WTC11 (cell line): Measurements from ENCODE around the gene DCTPP1. TPM values are rescaled to one million over a fixed set of nuclear protein-coding genes. Genes with fewer than 3 reads are reported as not detected.
A peak's percentile ranks its signal among the peaks of the same experiment; 100 is the strongest.

Source experiments
- CREM ChIP-seq: sonication (generic); formaldehyde crosslinking; IDR thresholded peaks from 2 replicates; pipeline ENCODE4 v1.8.1; 2022; ENCODE audit warnings: mild to moderate bottlenecking, missing genetic modification reagents, moderate library complexity
- ESRRA ChIP-seq: sonication (generic); formaldehyde crosslinking; IDR thresholded peaks from 2 replicates; pipeline ENCODE4 v1.8.1; 2022; ENCODE audit warnings: mild to moderate bottlenecking, missing genetic modification reagents, borderline replicate concordance
- FOXJ3 ChIP-seq: sonication (generic); formaldehyde crosslinking; IDR thresholded peaks from 2 replicates; pipeline ENCODE4 v1.9.0; 2021; ENCODE audit warnings: missing genetic modification reagents, mild to moderate bottlenecking, borderline replicate concordance
- FOXP1 ChIP-seq: sonication (generic); formaldehyde crosslinking; IDR thresholded peaks from 2 replicates; pipeline ENCODE4 v1.8.0; 2022; ENCODE audit warnings: missing genetic modification reagents, mild to moderate bottlenecking, moderate library complexity, borderline replicate concordance
- GABPB1 ChIP-seq: sonication (generic); formaldehyde crosslinking; IDR thresholded peaks from 2 replicates; pipeline ENCODE4 v1.8.1; 2023; ENCODE audit warnings: mild to moderate bottlenecking, missing genetic modification reagents
- NFE2L1 ChIP-seq: sonication (generic); formaldehyde crosslinking; IDR thresholded peaks from 2 replicates; pipeline ENCODE4 v1.8.1; 2023; ENCODE audit warnings: missing genetic modification reagents
- NR2C2 ChIP-seq: sonication (generic); formaldehyde crosslinking; IDR thresholded peaks from 2 replicates; pipeline ENCODE4 v1.8.0; 2022; ENCODE audit warnings: mild to moderate bottlenecking, missing genetic modification reagents
- SP1 ChIP-seq: sonication (generic); formaldehyde crosslinking; conservative IDR thresholded peaks from 2 replicates; pipeline ENCODE4 v1.8.1; 2022; ENCODE audit warnings: missing genetic modification reagents
- ZNF263 ChIP-seq: sonication (generic); formaldehyde crosslinking; IDR thresholded peaks from 2 replicates; pipeline ENCODE4 v1.8.1; 2022; ENCODE audit warnings: low read depth, mild to moderate bottlenecking, moderate library complexity, missing genetic modification reagents
- ZNF423 ChIP-seq: fragments of 250-450 bp; sonication (Bioruptor Pico); IDR thresholded peaks from 2 replicates; pipeline ENCODE4 v2.1.2; 2022; ENCODE audit warnings: mild to moderate bottlenecking, moderate library complexity
- total RNA-seq: library from RNA; stranded (reverse); gene quantifications from 3 replicates; pipeline ENCODE4 v1.2.3, GENCODE V29; 2021
- TF ChIP-seq, protein P1 (sequence below): sonication (generic); formaldehyde crosslinking; IDR thresholded peaks from 2 replicates; pipeline ENCODE4 v1.8.1; 2022; ENCODE audit warnings: mild to moderate bottlenecking, moderate library complexity, missing genetic modification reagents
- TF ChIP-seq, protein P2 (sequence below): sonication (generic); formaldehyde crosslinking; IDR thresholded peaks from 2 replicates; pipeline ENCODE4 v1.8.1; 2023; ENCODE audit warnings: mild to moderate bottlenecking, missing genetic modification reagents
- TF ChIP-seq, protein P3 (sequence below): sonication (generic); formaldehyde crosslinking; IDR thresholded peaks from 2 replicates; pipeline ENCODE4 v1.8.1; 2023; ENCODE audit warnings: mild to moderate bottlenecking, missing genetic modification reagents
- TF ChIP-seq, protein P4 (sequence below): sonication (generic); formaldehyde crosslinking; IDR thresholded peaks from 2 replicates; pipeline ENCODE4 v1.8.1; 2023; ENCODE audit warnings: mild to moderate bottlenecking, missing genetic modification reagents, moderate library complexity
- TF ChIP-seq, protein P5 (sequence below): sonication (generic); formaldehyde crosslinking; IDR thresholded peaks from 2 replicates; pipeline ENCODE4 v1.8.1; 2022; ENCODE audit warnings: mild to moderate bottlenecking, missing genetic modification reagents, moderate library complexity, borderline replicate concordance
- TF ChIP-seq, protein P6 (sequence below): sonication (generic); formaldehyde crosslinking; IDR thresholded peaks from 2 replicates; pipeline ENCODE4 v1.8.1; 2023; ENCODE audit warnings: mild to moderate bottlenecking, missing genetic modification reagents, moderate library complexity
- TF ChIP-seq, protein P7 (sequence below): sonication (generic); formaldehyde crosslinking; IDR thresholded peaks from 2 replicates; pipeline ENCODE4 v1.8.0; 2022; ENCODE audit warnings: mild to moderate bottlenecking, missing genetic modification reagents
- TF ChIP-seq, protein P8 (sequence below): sonication (generic); formaldehyde crosslinking; IDR thresholded peaks from 2 replicates; pipeline ENCODE4 v1.8.0; 2022; ENCODE audit warnings: mild to moderate bottlenecking, missing genetic modification reagents

Gene DCTPP1
- total RNA-seq, 1 experiment from 2014 or later: 70.5 TPM

DNA sequence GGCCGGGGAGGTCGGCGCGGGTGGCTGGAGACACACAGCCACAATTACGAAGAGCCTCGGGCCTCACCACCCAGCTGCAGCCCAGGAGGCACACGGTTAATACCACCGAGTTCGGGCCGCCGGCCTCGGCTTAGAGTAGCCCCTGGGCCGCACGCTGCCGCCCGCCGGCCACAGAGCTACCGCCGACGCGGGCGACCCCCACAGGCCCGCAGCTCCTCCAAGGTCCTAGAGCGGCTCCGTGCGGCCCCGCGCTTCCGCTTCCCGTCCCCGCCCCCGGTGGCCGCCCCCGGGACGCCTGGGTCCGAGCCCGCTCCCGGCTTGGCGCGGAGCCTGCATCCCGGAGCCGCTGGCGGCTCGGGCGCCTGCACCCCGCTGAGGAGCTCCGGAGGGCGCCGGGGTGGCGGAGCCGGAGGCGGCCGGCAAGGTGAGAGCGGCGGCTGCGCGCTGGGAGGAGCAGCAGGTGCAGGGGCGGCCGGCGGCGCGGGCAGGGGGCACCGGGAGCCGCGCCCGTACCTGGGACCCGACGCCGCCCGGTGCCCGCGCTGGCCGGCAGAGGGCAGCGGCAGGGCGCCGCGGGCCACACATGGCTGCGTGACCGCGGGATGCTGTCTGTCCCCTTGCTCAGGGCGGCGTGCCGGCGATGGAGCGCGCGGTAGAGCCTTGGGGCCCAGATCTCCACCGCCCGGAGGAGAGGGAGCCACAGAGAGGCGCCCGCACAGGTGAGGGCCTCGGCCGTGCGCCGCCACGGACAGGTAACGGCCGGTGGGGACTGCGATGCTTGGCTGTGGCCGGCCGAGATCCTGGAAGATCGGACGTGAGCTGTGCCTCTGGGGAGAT, 34.5 kb downstream of the DCTPP1 start, which contains the start of gene ZNF48 (continued):
- TF ChIP-seq, protein P1, sequence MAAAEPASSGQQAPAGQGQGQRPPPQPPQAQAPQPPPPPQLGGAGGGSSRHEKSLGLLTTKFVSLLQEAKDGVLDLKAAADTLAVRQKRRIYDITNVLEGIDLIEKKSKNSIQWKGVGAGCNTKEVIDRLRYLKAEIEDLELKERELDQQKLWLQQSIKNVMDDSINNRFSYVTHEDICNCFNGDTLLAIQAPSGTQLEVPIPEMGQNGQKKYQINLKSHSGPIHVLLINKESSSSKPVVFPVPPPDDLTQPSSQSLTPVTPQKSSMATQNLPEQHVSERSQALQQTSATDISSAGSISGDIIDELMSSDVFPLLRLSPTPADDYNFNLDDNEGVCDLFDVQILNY (CRISPR knock-in tag): peak; percentile 74
- TF ChIP-seq FOXJ3 (CRISPR knock-in tag) (no peak), SP1 (peak; percentile 63), FOXP1 (CRISPR knock-in tag) (peak; percentile 59; the same call in 1 of the 2 replicates), NR2C2 (no peak), CREM (0 out of 2 replicates have a peak, but pooled peaks have one; percentile 50), ZNF423 (CRISPR knock-in tag) (0 out of 2 replicates have a peak, but pooled peaks have one; percentile 6), ESRRA (CRISPR knock-in tag) (0 out of 2 replicates have a peak, but pooled peaks have one; percentile 40), ZNF263 (CRISPR knock-in tag) (no peak), NFE2L1 (peak; percentile 44; the same call in 1 of the 2 replicates), GABPB1 (CRISPR knock-in tag) (peak; percentile 65)
- TF ChIP-seq, protein P2, sequence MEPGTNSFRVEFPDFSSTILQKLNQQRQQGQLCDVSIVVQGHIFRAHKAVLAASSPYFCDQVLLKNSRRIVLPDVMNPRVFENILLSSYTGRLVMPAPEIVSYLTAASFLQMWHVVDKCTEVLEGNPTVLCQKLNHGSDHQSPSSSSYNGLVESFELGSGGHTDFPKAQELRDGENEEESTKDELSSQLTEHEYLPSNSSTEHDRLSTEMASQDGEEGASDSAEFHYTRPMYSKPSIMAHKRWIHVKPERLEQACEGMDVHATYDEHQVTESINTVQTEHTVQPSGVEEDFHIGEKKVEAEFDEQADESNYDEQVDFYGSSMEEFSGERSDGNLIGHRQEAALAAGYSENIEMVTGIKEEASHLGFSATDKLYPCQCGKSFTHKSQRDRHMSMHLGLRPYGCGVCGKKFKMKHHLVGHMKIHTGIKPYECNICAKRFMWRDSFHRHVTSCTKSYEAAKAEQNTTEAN: no peak
- TF ChIP-seq, protein P3, sequence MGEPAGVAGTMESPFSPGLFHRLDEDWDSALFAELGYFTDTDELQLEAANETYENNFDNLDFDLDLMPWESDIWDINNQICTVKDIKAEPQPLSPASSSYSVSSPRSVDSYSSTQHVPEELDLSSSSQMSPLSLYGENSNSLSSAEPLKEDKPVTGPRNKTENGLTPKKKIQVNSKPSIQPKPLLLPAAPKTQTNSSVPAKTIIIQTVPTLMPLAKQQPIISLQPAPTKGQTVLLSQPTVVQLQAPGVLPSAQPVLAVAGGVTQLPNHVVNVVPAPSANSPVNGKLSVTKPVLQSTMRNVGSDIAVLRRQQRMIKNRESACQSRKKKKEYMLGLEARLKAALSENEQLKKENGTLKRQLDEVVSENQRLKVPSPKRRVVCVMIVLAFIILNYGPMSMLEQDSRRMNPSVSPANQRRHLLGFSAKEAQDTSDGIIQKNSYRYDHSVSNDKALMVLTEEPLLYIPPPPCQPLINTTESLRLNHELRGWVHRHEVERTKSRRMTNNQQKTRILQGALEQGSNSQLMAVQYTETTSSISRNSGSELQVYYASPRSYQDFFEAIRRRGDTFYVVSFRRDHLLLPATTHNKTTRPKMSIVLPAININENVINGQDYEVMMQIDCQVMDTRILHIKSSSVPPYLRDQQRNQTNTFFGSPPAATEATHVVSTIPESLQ (CRISPR knock-in tag): no peak
- TF ChIP-seq, protein P4, sequence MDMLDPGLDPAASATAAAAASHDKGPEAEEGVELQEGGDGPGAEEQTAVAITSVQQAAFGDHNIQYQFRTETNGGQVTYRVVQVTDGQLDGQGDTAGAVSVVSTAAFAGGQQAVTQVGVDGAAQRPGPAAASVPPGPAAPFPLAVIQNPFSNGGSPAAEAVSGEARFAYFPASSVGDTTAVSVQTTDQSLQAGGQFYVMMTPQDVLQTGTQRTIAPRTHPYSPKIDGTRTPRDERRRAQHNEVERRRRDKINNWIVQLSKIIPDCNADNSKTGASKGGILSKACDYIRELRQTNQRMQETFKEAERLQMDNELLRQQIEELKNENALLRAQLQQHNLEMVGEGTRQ: peak; percentile 23; the same call in 1 of the 2 replicates
- TF ChIP-seq, protein P5, sequence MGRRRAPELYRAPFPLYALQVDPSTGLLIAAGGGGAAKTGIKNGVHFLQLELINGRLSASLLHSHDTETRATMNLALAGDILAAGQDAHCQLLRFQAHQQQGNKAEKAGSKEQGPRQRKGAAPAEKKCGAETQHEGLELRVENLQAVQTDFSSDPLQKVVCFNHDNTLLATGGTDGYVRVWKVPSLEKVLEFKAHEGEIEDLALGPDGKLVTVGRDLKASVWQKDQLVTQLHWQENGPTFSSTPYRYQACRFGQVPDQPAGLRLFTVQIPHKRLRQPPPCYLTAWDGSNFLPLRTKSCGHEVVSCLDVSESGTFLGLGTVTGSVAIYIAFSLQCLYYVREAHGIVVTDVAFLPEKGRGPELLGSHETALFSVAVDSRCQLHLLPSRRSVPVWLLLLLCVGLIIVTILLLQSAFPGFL (CRISPR knock-in tag): 0 out of 2 replicates have a peak, but pooled peaks have one; percentile 41
- TF ChIP-seq, protein P6, sequence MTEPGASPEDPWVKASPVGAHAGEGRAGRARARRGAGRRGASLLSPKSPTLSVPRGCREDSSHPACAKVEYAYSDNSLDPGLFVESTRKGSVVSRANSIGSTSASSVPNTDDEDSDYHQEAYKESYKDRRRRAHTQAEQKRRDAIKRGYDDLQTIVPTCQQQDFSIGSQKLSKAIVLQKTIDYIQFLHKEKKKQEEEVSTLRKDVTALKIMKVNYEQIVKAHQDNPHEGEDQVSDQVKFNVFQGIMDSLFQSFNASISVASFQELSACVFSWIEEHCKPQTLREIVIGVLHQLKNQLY (CRISPR knock-in tag): no peak
- TF ChIP-seq, protein P7, sequence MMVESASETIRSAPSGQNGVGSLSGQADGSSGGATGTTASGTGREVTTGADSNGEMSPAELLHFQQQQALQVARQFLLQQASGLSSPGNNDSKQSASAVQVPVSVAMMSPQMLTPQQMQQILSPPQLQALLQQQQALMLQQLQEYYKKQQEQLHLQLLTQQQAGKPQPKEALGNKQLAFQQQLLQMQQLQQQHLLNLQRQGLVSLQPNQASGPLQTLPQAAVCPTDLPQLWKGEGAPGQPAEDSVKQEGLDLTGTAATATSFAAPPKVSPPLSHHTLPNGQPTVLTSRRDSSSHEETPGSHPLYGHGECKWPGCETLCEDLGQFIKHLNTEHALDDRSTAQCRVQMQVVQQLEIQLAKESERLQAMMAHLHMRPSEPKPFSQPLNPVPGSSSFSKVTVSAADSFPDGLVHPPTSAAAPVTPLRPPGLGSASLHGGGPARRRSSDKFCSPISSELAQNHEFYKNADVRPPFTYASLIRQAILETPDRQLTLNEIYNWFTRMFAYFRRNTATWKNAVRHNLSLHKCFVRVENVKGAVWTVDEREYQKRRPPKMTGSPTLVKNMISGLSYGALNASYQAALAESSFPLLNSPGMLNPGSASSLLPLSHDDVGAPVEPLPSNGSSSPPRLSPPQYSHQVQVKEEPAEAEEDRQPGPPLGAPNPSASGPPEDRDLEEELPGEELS: peak; percentile 60
- TF ChIP-seq, protein P8, sequence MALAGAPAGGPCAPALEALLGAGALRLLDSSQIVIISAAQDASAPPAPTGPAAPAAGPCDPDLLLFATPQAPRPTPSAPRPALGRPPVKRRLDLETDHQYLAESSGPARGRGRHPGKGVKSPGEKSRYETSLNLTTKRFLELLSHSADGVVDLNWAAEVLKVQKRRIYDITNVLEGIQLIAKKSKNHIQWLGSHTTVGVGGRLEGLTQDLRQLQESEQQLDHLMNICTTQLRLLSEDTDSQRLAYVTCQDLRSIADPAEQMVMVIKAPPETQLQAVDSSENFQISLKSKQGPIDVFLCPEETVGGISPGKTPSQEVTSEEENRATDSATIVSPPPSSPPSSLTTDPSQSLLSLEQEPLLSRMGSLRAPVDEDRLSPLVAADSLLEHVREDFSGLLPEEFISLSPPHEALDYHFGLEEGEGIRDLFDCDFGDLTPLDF (CRISPR knock-in tag): no peak
- TF ChIP-seq, all 79 proteins: peak for 20
